K562 (cell line): ENCODE results near the gene CHURC1.

Experiments
- BHLHE40 ChIP-seq: IDR thresholded peaks from 2 replicates; pipeline ENCODE4 v1.6.1; 2011; ENCODE audit warnings: low read length, improper control_type of control experiment
- CTCF ChIP-seq, 3 experiments: IDR thresholded peaks in 2 of 3; conservative IDR thresholded peaks in 1 of 3; 2 replicates each; pipeline ENCODE4 v1.5.1; 2011 to 2012; ENCODE audit warnings: low read length in 3 of 3, mild to moderate bottlenecking in 3 of 3, control low read depth in 2 of 3, improper control_type of control experiment in 1 of 3, inconsistent platforms in 1 of 3, low read depth in 1 of 3, mixed read lengths in 1 of 3, moderate library complexity in 1 of 3; ENCODE audit not compliant: insufficient read depth in 2 of 3
- FOXP1 ChIP-seq: sonication (generic); formaldehyde crosslinking; IDR thresholded peaks from 2 replicates; pipeline ENCODE4 v1.8.0; 2022; ENCODE audit warnings: mild to moderate bottlenecking, missing genetic modification reagents
- HDAC8 ChIP-seq: fragments of 450-650 bp; IDR thresholded peaks from 2 replicates; pipeline ENCODE4 v1.6.1; 2016; ENCODE audit warnings: mild to moderate bottlenecking, missing genetic modification characterization, moderate library complexity, missing compliant biosample characterization
- KDM4B ChIP-seq, 2 experiments: fragments of 450-650 bp in 1 of 2; sonication (generic) in 1 of 2; IDR thresholded peaks; 2 replicates each; pipeline ENCODE4 v1.6.1; 2016 to 2017; ENCODE audit warnings: borderline replicate concordance in 2 of 2, antibody characterized with exemption in 1 of 2, low read depth in 1 of 2, mild to moderate bottlenecking in 1 of 2
- MYBL2 ChIP-seq, 2 experiments: fragments of 450-650 bp in 1 of 2; sonication (generic) in 1 of 2; formaldehyde crosslinking in 1 of 2; IDR thresholded peaks; 2 replicates each; pipeline versions ENCODE4 v1.6.1 to v1.8.1; 2017 to 2022; ENCODE audit warnings: borderline replicate concordance in 1 of 2, inconsistent platforms in 1 of 2, low read depth in 1 of 2, mild to moderate bottlenecking in 1 of 2, missing genetic modification reagents in 1 of 2, moderate library complexity in 1 of 2
- REST ChIP-seq, 2 experiments: fragments of 450-650 bp; formaldehyde crosslinking in 1 of 2; IDR thresholded peaks; 2 replicates each; pipeline versions ENCODE4 v1.4.0 to v1.6.1; 2014 to 2020; ENCODE audit warnings: mild to moderate bottlenecking in 2 of 2, borderline replicate concordance in 1 of 2, low read depth in 1 of 2
- TAF1 ChIP-seq: IDR thresholded peaks from 2 replicates; pipeline ENCODE4 v1.6.1; 2011; ENCODE audit warnings: mild to moderate bottlenecking, low read length, moderate library complexity; ENCODE audit not compliant: insufficient read depth, control insufficient read depth, severe bottlenecking; ENCODE audit errors: extremely low read depth
- TARDBP ChIP-seq: fragments of 450-650 bp; IDR thresholded peaks from 2 replicates; pipeline ENCODE4 v1.6.1; 2016
- ZBTB40 ChIP-seq, 2 experiments: fragments of 450-650 bp in 1 of 2; sonication (generic) in 1 of 2; formaldehyde crosslinking in 1 of 2; IDR thresholded peaks; 2 replicates each; pipeline versions ENCODE4 v1.7.1 to v1.9.0; 2016 to 2022; ENCODE audit warnings: inconsistent platforms in 1 of 2, mild to moderate bottlenecking in 1 of 2, missing genetic modification reagents in 1 of 2
- ZNF384 ChIP-seq: IDR thresholded peaks from 2 replicates; pipeline ENCODE4 v1.6.1; 2012; ENCODE audit warnings: low read depth, low read length, improper control_type of control experiment

- no peak for TF ChIP-seq ZBTB40 (IDR thresholded peaks at IDR 0.05)
- no peak for TF ChIP-seq ZBTB40 (CRISPR knock-in tag; IDR thresholded peaks at IDR 0.05)
- TF ChIP-seq BHLHE40, result no peak
- no peak for TF ChIP-seq TARDBP
- no peak for TF ChIP-seq REST (IDR thresholded peaks at IDR 0.05; ENCODE audit: borderline replicate concordance)
- no peak for TF ChIP-seq REST (CRISPR knock-in tag; IDR thresholded peaks at IDR 0.05; ENCODE audit: low read depth)
- TF ChIP-seq KDM4B (IDR thresholded peaks at IDR 0.05; ENCODE audit: borderline replicate concordance in 2 of 2, low read depth in 1 of 2), result no peak
- no peak for TF ChIP-seq MYBL2 (IDR thresholded peaks at IDR 0.05; ENCODE audit: low read depth)
- no peak for TF ChIP-seq MYBL2 (CRISPR knock-in tag; IDR thresholded peaks at IDR 0.05; ENCODE audit: borderline replicate concordance)
- no peak for TF ChIP-seq CTCF (IDR thresholded peaks at IDR 0.05 in 2 of 3, conservative IDR thresholded peaks at IDR 0.05 in 1 of 3; ENCODE audit: insufficient read depth in 2 of 3, low read depth in 1 of 3, low read length in 3 of 3)
- TF ChIP-seq TAF1, result no peak
- TF ChIP-seq FOXP1 (CRISPR knock-in tag), result no peak
- no peak for TF ChIP-seq ZNF384
- no peak for TF ChIP-seq HDAC8
Measured at GRCh38 chr14:64923015-64923414, 8.8 kb downstream of the CHURC1 start.
